NCI-H187 treated with DMSO at 0.1 percent for 48 hours (cell line): ENCODE results near the gene TCF19.

Experiments
- DNase-seq: peaks from one replicate; lab custom pipeline; 2025; lab: John Stamatoyannopoulos, UW

TCF19 gene

GRCh38 chr6:31128093-31128676 is 30.2 kb upstream of the TCF19 start:
- DNase-seq = no peak

GRCh38 chr6:31129130-31129529 is 29.3 kb upstream of the TCF19 start:
- no peak for DNase-seq

GRCh38 chr6:31130751-31131150 is 27.6 kb upstream of the TCF19 start:
- no peak for DNase-seq

- no peak for DNase-seq
Observed at GRCh38 chr6:31131595-31131994, 26.8 kb upstream of the TCF19 start.

GRCh38 chr6:31132806-31133205 is 25.6 kb upstream of the TCF19 start:
- DNase-seq = no peak

- DNase-seq = no peak
Observed at GRCh38 chr6:31135710-31136109, 22.7 kb upstream of the TCF19 start.

GRCh38 chr6:31138982-31139381 is 19.4 kb upstream of the TCF19 start, which contains the start of gene PSORS1C2:
TSS of gene PSORS1C2 (minus strand) at chr6:31139066. CDS start at chr6:31139026, 40 bp downstream.
- DNase-seq = no peak

- no peak for DNase-seq
Observed at GRCh38 chr6:31139599-31139998, 18.8 kb upstream of the TCF19 start.

- DNase-seq = no peak
Observed at GRCh38 chr6:31140643-31141042, 17.7 kb upstream of the TCF19 start.

GRCh38 chr6:31142361-31142761 is 16.0 kb upstream of the TCF19 start:
- DNase-seq = no peak

GRCh38 chr6:31143148-31143547 is 15.2 kb upstream of the TCF19 start:
- DNase-seq = no peak

- no peak for DNase-seq
Observed at GRCh38 chr6:31144296-31144969, 14.0 kb upstream of the TCF19 start.

GRCh38 chr6:31144970-31145340 is 13.4 kb upstream of the TCF19 start:
- no peak for DNase-seq

GRCh38 chr6:31145386-31145785 is 13.0 kb upstream of the TCF19 start:
- no peak for DNase-seq

GRCh38 chr6:31149827-31150447 is 8.5 kb upstream of the TCF19 start:
- DNase-seq = no peak

GRCh38 chr6:31152781-31153180 is 5.6 kb upstream of the TCF19 start:
- DNase-seq = no peak

GRCh38 chr6:31154436-31154835 is 4.0 kb upstream of the TCF19 start:
- no peak for DNase-seq

GRCh38 chr6:31156641-31157040 is 1.7 kb upstream of the TCF19 start:
- no peak for DNase-seq

- DNase-seq = no peak
Observed at GRCh38 chr6:31157513-31158139, 763 bp upstream of the TCF19 start, which contains the start of gene CCHCR1. TSS of gene CCHCR1 (minus strand) at chr6:31157802. CDS start at chr6:31157600, 202 bp downstream.

GRCh38 chr6:31158863-31159855 is 770 bp downstream of the TCF19 start:
- DNase-seq = no peak

GRCh38 chr6:31161216-31162126 is 3.1 kb downstream of the TCF19 start:
- no peak for DNase-seq
